Chondrocyte (in vitro differentiated cells): Measurements from ENCODE around the gene IREB2. TPM values are rescaled to one million over a fixed set of nuclear protein-coding genes. Genes with fewer than 3 reads are reported as not detected.
A peak's percentile ranks its signal among the peaks of the same experiment; 100 is the strongest.
"Not testable (repeated sequence)": the region's sequence is repeated elsewhere in the genome, so short reads cannot be mapped to it uniquely, and the experiment has no call there.

Experiments
- DNase-seq: peaks from one replicate; pipeline ENCODE4 v3.0.0; 2021; ENCODE audit warnings: mixed read lengths, low spot score
- H3K27ac Mint-ChIP-seq: one replicate; pipeline ENCODE4 v1.8.0; 2021; ENCODE audit warnings: mild to moderate bottlenecking, moderate library complexity, mixed read lengths; ENCODE audit not compliant: unreplicated experiment
- H3K27me3 Mint-ChIP-seq: 2 replicates; pipeline ENCODE4 v1.8.0; 2021; ENCODE audit warnings: low read depth, mixed read lengths
- H3K36me3 Mint-ChIP-seq: 2 replicates; pipeline ENCODE4 v1.8.0; 2021; ENCODE audit warnings: low read depth, mixed read lengths
- H3K4me1 Mint-ChIP-seq: 2 replicates; pipeline ENCODE4 v1.8.0; 2021; ENCODE audit warnings: low read depth, mild to moderate bottlenecking, mixed read lengths
- H3K4me3 Mint-ChIP-seq: one replicate; pipeline ENCODE4 v1.8.0; 2021; ENCODE audit warnings: mild to moderate bottlenecking, moderate library complexity, mixed read lengths; ENCODE audit not compliant: unreplicated experiment
- H3K9me3 Mint-ChIP-seq: 2 replicates; pipeline ENCODE4 v1.8.0; 2021; ENCODE audit warnings: low read depth, mixed read lengths
- CTCF ChIP-seq: fragments of 200-600 bp; sonication (generic); IDR thresholded peaks from 2 replicates; pipeline ENCODE4 v1.5.0; 2021; ENCODE audit warnings: antibody characterized with exemption, mild to moderate bottlenecking, moderate library complexity
- total RNA-seq: library from RNA; stranded (reverse); gene quantifications from 3 replicates; pipeline ENCODE4 v1.2.1, GENCODE V29; 2021

The IREB2 gene
- total RNA-seq, 1 donor from 2014 or later: 56.1 TPM

GRCh38 chr15:78431955-78432354 is 6.1 kb upstream of the IREB2 start:
- no peak for TF ChIP-seq CTCF
- H3K9me3 Mint-ChIP-seq: no peaks in the 10 kb centered on the region
- H3K36me3 Mint-ChIP-seq: peaks cover 2% of the 10 kb centered on the region

GRCh38 chr15:78432664-78433063 is 5.4 kb upstream of the IREB2 start:
- H3K36me3 Mint-ChIP-seq: peaks cover 2% of the 10 kb centered on the region
- no peak overlapping the region for H3K27ac Mint-ChIP-seq
- H3K27me3 Mint-ChIP-seq: peaks cover 16% of the 10 kb centered on the region
- peaks cover 10% of the 10 kb centered on the region for H3K4me1 Mint-ChIP-seq
- H3K4me3 Mint-ChIP-seq: no peak overlapping the region
- no peak for TF ChIP-seq CTCF
- no peaks in the 10 kb centered on the region for H3K9me3 Mint-ChIP-seq
- no peak for DNase-seq

More at GRCh38 chr15:78431955-78432354, 6.1 kb upstream of the IREB2 start:
- H3K4me1 Mint-ChIP-seq: peaks cover 4% of the 10 kb centered on the region
- H3K4me3 Mint-ChIP-seq: no peak overlapping the region
- peaks cover 16% of the 10 kb centered on the region for H3K27me3 Mint-ChIP-seq
- no peak for DNase-seq
- H3K27ac Mint-ChIP-seq: no peak overlapping the region

GRCh38 chr15:78434134-78434533 is 3.9 kb upstream of the IREB2 start:
- no peak for TF ChIP-seq CTCF
- Mint-ChIP-seq H3K4me3 (no peak overlapping the region), H3K27me3 (peaks cover 16% of the 10 kb centered on the region), H3K4me1 (peaks cover 14% of the 10 kb centered on the region), H3K27ac (no peak overlapping the region), H3K9me3 (no peaks in the 10 kb centered on the region), H3K36me3 (peaks cover 2% of the 10 kb centered on the region)
- DNase-seq: no peak

- H3K27me3 Mint-ChIP-seq: peaks cover 15% of the 10 kb centered on the region
- H3K4me3 Mint-ChIP-seq, H3K9me3 Mint-ChIP-seq, H3K27ac Mint-ChIP-seq, DNase-seq, H3K36me3 Mint-ChIP-seq: not testable (repeated sequence)
- peaks cover 16% of the 10 kb centered on the region for H3K4me1 Mint-ChIP-seq
Measured at GRCh38 chr15:78434711-78435110, 3.3 kb upstream of the IREB2 start.

GRCh38 chr15:78437107-78437761 is 782 bp upstream of the IREB2 start:
- Mint-ChIP-seq H3K4me1 (peaks cover 28% of the 10 kb centered on the region), H3K9me3 (no peaks in the 10 kb centered on the region), H3K27ac (peak overlapping the region; percentile 96), H3K27me3 (peaks cover 4% of the 10 kb centered on the region), H3K4me3 (peak overlapping the region; percentile 84), H3K36me3 (no peaks in the 10 kb centered on the region)
- no peak for TF ChIP-seq CTCF
- DNase-seq: no peak
